ENCODE data around the gene KIRREL3.

DNA sequence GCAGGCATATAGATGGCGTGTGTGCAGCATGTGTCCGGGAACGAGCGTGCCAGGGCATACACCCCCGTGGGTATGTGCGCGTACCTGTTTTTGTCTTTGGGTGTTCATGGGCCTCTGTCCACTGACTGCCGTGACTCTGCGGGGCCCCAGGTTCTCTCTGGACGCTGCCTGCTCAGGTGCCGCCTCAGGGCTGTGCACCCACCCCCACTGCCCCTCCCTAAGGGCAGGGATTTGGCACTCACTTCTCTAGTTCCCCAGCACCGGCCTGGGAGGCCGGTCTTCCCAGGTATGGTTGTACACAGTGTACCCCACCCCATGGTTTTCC is 533.6 kb downstream of the KIRREL3 start:
- TF ChIP-seq, protein P1, sequence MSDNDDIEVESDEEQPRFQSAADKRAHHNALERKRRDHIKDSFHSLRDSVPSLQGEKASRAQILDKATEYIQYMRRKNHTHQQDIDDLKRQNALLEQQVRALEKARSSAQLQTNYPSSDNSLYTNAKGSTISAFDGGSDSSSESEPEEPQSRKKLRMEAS (IDR thresholded peaks at IDR 0.05; ENCODE audit: low read depth), result no peak
- TF ChIP-seq, protein P2, sequence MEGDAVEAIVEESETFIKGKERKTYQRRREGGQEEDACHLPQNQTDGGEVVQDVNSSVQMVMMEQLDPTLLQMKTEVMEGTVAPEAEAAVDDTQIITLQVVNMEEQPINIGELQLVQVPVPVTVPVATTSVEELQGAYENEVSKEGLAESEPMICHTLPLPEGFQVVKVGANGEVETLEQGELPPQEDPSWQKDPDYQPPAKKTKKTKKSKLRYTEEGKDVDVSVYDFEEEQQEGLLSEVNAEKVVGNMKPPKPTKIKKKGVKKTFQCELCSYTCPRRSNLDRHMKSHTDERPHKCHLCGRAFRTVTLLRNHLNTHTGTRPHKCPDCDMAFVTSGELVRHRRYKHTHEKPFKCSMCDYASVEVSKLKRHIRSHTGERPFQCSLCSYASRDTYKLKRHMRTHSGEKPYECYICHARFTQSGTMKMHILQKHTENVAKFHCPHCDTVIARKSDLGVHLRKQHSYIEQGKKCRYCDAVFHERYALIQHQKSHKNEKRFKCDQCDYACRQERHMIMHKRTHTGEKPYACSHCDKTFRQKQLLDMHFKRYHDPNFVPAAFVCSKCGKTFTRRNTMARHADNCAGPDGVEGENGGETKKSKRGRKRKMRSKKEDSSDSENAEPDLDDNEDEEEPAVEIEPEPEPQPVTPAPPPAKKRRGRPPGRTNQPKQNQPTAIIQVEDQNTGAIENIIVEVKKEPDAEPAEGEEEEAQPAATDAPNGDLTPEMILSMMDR (IDR thresholded peaks at IDR 0.05), result no peak

Measured in SK-N-SH (cell line).